CD14-positive monocyte (primary cell): Measurements from ENCODE around the gene PHACTR3. TPM values are rescaled to one million over a fixed set of nuclear protein-coding genes. Genes with fewer than 3 reads are reported as not detected.

ENCODE experiments used
- DNase-seq, 3 donors: peaks; one replicate each; pipeline ENCODE4 v3.0.0-alpha.2; 2011 to 2022
- H2AFZ ChIP-seq: 2 replicates; pipeline ENCODE4 v1.6.0; 2012; ENCODE audit warnings: mild to moderate bottlenecking, low read depth, low read length, inconsistent platforms; ENCODE audit not compliant: insufficient read depth, poor library complexity, severe bottlenecking
- H3K27ac ChIP-seq, 2 donors: 1 replicate in 1 of 2; 2 replicates in 1 of 2; pipeline ENCODE4 v1.5.1; 2012 to 2013; ENCODE audit warnings: low read length in 2 of 2, control low read depth in 1 of 2, inconsistent platforms in 1 of 2, low read depth in 1 of 2, mild to moderate bottlenecking in 1 of 2
- H3K27me3 ChIP-seq, 2 donors: one replicate each; pipeline versions ENCODE4 v1.6.0 to v1.6.1; 2011 to 2013; ENCODE audit warnings: low read length in 2 of 2; ENCODE audit not compliant: control insufficient read depth in 2 of 2, insufficient read depth in 2 of 2
- H3K36me3 ChIP-seq, 2 donors: replicated peaks in 1 of 2; 1 replicate in 1 of 2; 2 replicates in 1 of 2; pipeline versions ENCODE4 v1.5.1 to v1.6.1; 2012 to 2013; ENCODE audit warnings: low read length in 2 of 2, control low read depth in 1 of 2, inconsistent platforms in 1 of 2, mild to moderate bottlenecking in 1 of 2; ENCODE audit not compliant: insufficient read depth in 2 of 2, control insufficient read depth in 1 of 2
- H3K4me1 ChIP-seq, 2 donors: 1 replicate in 1 of 2; 2 replicates in 1 of 2; pipeline versions ENCODE4 v1.5.1 to v1.6.1; 2012 to 2013; ENCODE audit warnings: low read length in 2 of 2, control low read depth in 1 of 2, inconsistent platforms in 1 of 2, mild to moderate bottlenecking in 1 of 2, moderate library complexity in 1 of 2; ENCODE audit not compliant: insufficient read depth in 2 of 2, control insufficient read depth in 1 of 2
- H3K4me2 ChIP-seq: replicated peaks from 2 replicates; pipeline ENCODE3; 2012; ENCODE audit warnings: low read length, moderate library complexity, mild to moderate bottlenecking; ENCODE audit not compliant: poor library complexity, severe bottlenecking; ENCODE audit errors: extremely low read depth
- H3K4me3 ChIP-seq, 3 experiments: fragments of 200-600 bp in 1 of 3; sonication (generic) in 1 of 3; replicated peaks in 1 of 3; 1 replicate in 2 of 3; 2 replicates in 1 of 3; pipeline ENCODE4 v1.5.1; 2011 to 2013; ENCODE audit warnings: low read length in 3 of 3, mild to moderate bottlenecking in 3 of 3, control low read depth in 2 of 3, low read depth in 2 of 3, inconsistent platforms in 1 of 3, moderate library complexity in 1 of 3
- H3K79me2 ChIP-seq: 2 replicates; pipeline ENCODE4 v1.6.0; 2012; ENCODE audit warnings: mild to moderate bottlenecking, control low read depth, inconsistent platforms, low read length, moderate library complexity; ENCODE audit not compliant: insufficient read depth
- H3K9ac ChIP-seq: 2 replicates; pipeline ENCODE4 v1.6.0; 2017; ENCODE audit warnings: low read length, mild to moderate bottlenecking; ENCODE audit not compliant: insufficient read depth, poor library complexity, severe bottlenecking
- H3K9me3 ChIP-seq, 2 donors: replicated peaks in 1 of 2; 1 replicate in 1 of 2; 2 replicates in 1 of 2; pipeline versions ENCODE4 v1.5.1 to v1.6.1; 2012 to 2013; ENCODE audit warnings: low read length in 2 of 2, control low read depth in 1 of 2; ENCODE audit not compliant: control insufficient read depth in 1 of 2, insufficient read depth in 1 of 2
- H4K20me1 ChIP-seq: 2 replicates; pipeline ENCODE4 v1.6.0; 2012; ENCODE audit warnings: mild to moderate bottlenecking, low read length, control low read depth, moderate library complexity; ENCODE audit not compliant: insufficient read depth
- H3K27ac Mint-ChIP-seq, 7 donors: one replicate each; pipeline ENCODE4 v1.8.0; 2020; ENCODE audit warnings: mild to moderate bottlenecking in 7 of 7, mixed read lengths in 7 of 7, moderate library complexity in 6 of 7, inconsistent platforms in 2 of 7
- H3K27me3 Mint-ChIP-seq, 3 donors: one replicate each; pipeline ENCODE4 v1.8.0; 2021 to 2022; ENCODE audit warnings: low read depth in 3 of 3, mild to moderate bottlenecking in 3 of 3, mixed read lengths in 3 of 3, moderate library complexity in 3 of 3, inconsistent platforms in 1 of 3
- H3K36me3 Mint-ChIP-seq, 2 donors: one replicate each; pipeline ENCODE4 v1.8.0; 2020; ENCODE audit warnings: mixed read lengths in 2 of 2, inconsistent platforms in 1 of 2, mild to moderate bottlenecking in 1 of 2
- H3K4me1 Mint-ChIP-seq: one replicate; pipeline ENCODE4 v1.8.0; 2020; ENCODE audit warnings: mild to moderate bottlenecking, mixed read lengths
- H3K4me3 Mint-ChIP-seq, 2 donors: one replicate each; pipeline ENCODE4 v1.8.0; 2020; ENCODE audit warnings: mild to moderate bottlenecking in 2 of 2, mixed read lengths in 2 of 2, moderate library complexity in 1 of 2
- H3K9me3 Mint-ChIP-seq, 7 donors: one replicate each; pipeline ENCODE4 v1.8.0; 2020 to 2022; ENCODE audit warnings: mixed read lengths in 7 of 7, mild to moderate bottlenecking in 6 of 7, moderate library complexity in 6 of 7, inconsistent platforms in 2 of 7
- CTCF ChIP-seq: fragments of 200-600 bp; IDR thresholded peaks from one replicate; pipeline ENCODE4 v1.8.0; 2022; ENCODE audit warnings: antibody characterized with exemption, mild to moderate bottlenecking
- WGBS: methylation state at CpG from one replicate; pipeline ENCODE4 v1.1.5; 2013; ENCODE audit warnings: missing lambda C conversion rate; ENCODE audit not compliant: insufficient coverage; 5-methylcytosine and 5-hydroxymethylcytosine counted together
- intact Hi-C, 2 donors: fragments of 100-400 bp; cut with micrococcal nuclease; formaldehyde crosslinking; loops; one replicate each; pipeline versions ENCODE4 v1.15.0 to v1.15.1; 2023
- polyA plus RNA-seq, 3 donors: library from polyadenylated mRNA; depleted of rRNA in 1 of 3; unstranded in 2 of 3; stranded (reverse) in 1 of 3; fragments of 300-500 nt in 2 of 3; fragments of >200 nt in 1 of 3; fragmentation: Illumina TruSeq in 2 of 3; gene quantifications; 1 replicate in 2 of 3; 2 replicates in 1 of 3; pipeline ENCODE4 v1.2.3, GENCODE V29; 2012 to 2021

PHACTR3 gene
- polyA plus RNA-seq, 3 donors: 0.11 to 0.17 TPM; not detected in 1

- Mint-ChIP-seq H3K9me3 (no peaks in the 10 kb centered on the region), H3K4me3 (no peak overlapping the region), H3K36me3 (no peaks in the 10 kb centered on the region), H3K27me3 (peaks cover 6 to 12% (median 7%) of the 10 kb centered on the region in 3 donors), H3K27ac (no peak overlapping the region), H3K4me1 (no peaks in the 10 kb centered on the region)
- 93% methylated on average over 19 of the region's 20 CpGs for WGBS
- Histone ChIP-seq H3K9me3 (no peaks in the 10 kb centered on the region), H4K20me1 (no peaks in the 10 kb centered on the region), H3K4me2 (no peak overlapping the region), H3K4me3 (no peak overlapping the region), H3K27me3 (no peaks in the 10 kb centered on the region), H3K27ac (no peak overlapping the region), H3K4me1 (no peaks in the 10 kb centered on the region), H3K79me2 (no peaks in the 10 kb centered on the region), H2AFZ (no peak overlapping the region), H3K36me3 (no peaks in the 10 kb centered on the region), H3K9ac (no peak overlapping the region)
- no peak for TF ChIP-seq CTCF
- intact Hi-C loops: no loop called here
- DNase-seq: no peak
These were observed 215.3 kb downstream of the PHACTR3 start for GRCh38 chr20:59819496-59820203.

GRCh38 chr20:59820204-59821041 is 216.1 kb downstream of the PHACTR3 start:
- Histone ChIP-seq H3K27ac (no peak overlapping the region), H2AFZ (no peak overlapping the region), H3K4me2 (no peak overlapping the region), H3K36me3 (no peaks in the 10 kb centered on the region), H3K4me3 (no peak overlapping the region), H3K9ac (no peak overlapping the region), H3K27me3 (no peaks in the 10 kb centered on the region), H3K79me2 (no peaks in the 10 kb centered on the region), H4K20me1 (no peaks in the 10 kb centered on the region), H3K4me1 (no peaks in the 10 kb centered on the region), H3K9me3 (no peaks in the 10 kb centered on the region)
- intact Hi-C loops: no loop called here
- WGBS: 93% methylated on average over 9 of the region's 11 CpGs
- H3K4me3 Mint-ChIP-seq: no peak overlapping the region
- no peaks in the 10 kb centered on the region for H3K9me3 Mint-ChIP-seq
- DNase-seq: no peak
- TF ChIP-seq CTCF: no peak
- H3K36me3 Mint-ChIP-seq: no peaks in the 10 kb centered on the region
- H3K27me3 Mint-ChIP-seq: peaks cover 1 to 7% (median 4%) of the 10 kb centered on the region in 3 donors
- no peak overlapping the region for H3K27ac Mint-ChIP-seq
- H3K4me1 Mint-ChIP-seq: no peaks in the 10 kb centered on the region
